ENCODE results near the gene ACY1. TPM values are rescaled to one million over a fixed set of nuclear protein-coding genes. Genes with fewer than 3 reads are reported as not detected.

Gene ACY1
- total and polyA plus RNA-seq, 2 of the 13 experiments (the other 11 are each of a cell fraction or from before 2014, with no cell fraction given): 113 to 162 TPM

- TF ChIP-seq, protein P1, sequence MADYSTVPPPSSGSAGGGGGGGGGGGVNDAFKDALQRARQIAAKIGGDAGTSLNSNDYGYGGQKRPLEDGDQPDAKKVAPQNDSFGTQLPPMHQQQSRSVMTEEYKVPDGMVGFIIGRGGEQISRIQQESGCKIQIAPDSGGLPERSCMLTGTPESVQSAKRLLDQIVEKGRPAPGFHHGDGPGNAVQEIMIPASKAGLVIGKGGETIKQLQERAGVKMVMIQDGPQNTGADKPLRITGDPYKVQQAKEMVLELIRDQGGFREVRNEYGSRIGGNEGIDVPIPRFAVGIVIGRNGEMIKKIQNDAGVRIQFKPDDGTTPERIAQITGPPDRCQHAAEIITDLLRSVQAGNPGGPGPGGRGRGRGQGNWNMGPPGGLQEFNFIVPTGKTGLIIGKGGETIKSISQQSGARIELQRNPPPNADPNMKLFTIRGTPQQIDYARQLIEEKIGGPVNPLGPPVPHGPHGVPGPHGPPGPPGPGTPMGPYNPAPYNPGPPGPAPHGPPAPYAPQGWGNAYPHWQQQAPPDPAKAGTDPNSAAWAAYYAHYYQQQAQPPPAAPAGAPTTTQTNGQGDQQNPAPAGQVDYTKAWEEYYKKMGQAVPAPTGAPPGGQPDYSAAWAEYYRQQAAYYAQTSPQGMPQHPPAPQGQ (CRISPR knock-in tag; IDR thresholded peaks at IDR 0.05; ENCODE audit: borderline replicate concordance): peak; percentile 83; the same call in 1 of the 2 replicates
- no peak for TF ChIP-seq ATRX (CRISPR knock-in tag; IDR thresholded peaks at IDR 0.05; ENCODE audit: borderline replicate concordance)
- peak; percentile 32; the same call in 1 of the 2 replicates for TF ChIP-seq ZXDC (CRISPR knock-in tag; IDR thresholded peaks at IDR 0.05)
- TF ChIP-seq EZH2 (conservative IDR thresholded peaks at IDR 0.05; ENCODE audit: low read depth, low read length): no peak
- no peak for TF ChIP-seq FOXM1 (CRISPR knock-in tag; IDR thresholded peaks at IDR 0.05)
- no peak for TF ChIP-seq ZNF616 (CRISPR knock-in tag; IDR thresholded peaks at IDR 0.05; ENCODE audit: low read depth)
- peak; percentile 45; the same call in 1 of the 2 replicates for TF ChIP-seq THAP11 (CRISPR knock-in tag; IDR thresholded peaks at IDR 0.05)
- no peak for TF ChIP-seq MLLT10 (CRISPR knock-in tag; IDR thresholded peaks at IDR 0.05)
- no peak for TF ChIP-seq RBAK (CRISPR knock-in tag; IDR thresholded peaks at IDR 0.05)
- no peak for TF ChIP-seq POLR2AphosphoS2 (IDR thresholded peaks at IDR 0.05; ENCODE audit: low read depth, low read length)
- TF ChIP-seq PHF20 (CRISPR knock-in tag; IDR thresholded peaks at IDR 0.05): peak; percentile 57; the same call in 1 of the 2 replicates
- peak in 1 of 2 experiments; percentile 25; a peak in 1 of 4 replicates for TF ChIP-seq REST (IDR thresholded peaks at IDR 0.05; ENCODE audit: borderline replicate concordance in 1 of 2, low read depth in 1 of 2, low read length in 2 of 2)
- no peak for TF ChIP-seq ZNF792 (CRISPR knock-in tag; IDR thresholded peaks at IDR 0.05)
- no peak for TF ChIP-seq TEAD2 (CRISPR knock-in tag; IDR thresholded peaks at IDR 0.05)
- 0 out of 2 replicates have a peak, but pooled peaks have one; percentile 36 for TF ChIP-seq SP5 (CRISPR knock-in tag; IDR thresholded peaks at IDR 0.05; ENCODE audit: borderline replicate concordance, low read depth)
- no peak for TF ChIP-seq ZFYVE20 (CRISPR knock-in tag; IDR thresholded peaks at IDR 0.05; ENCODE audit: borderline replicate concordance, low read depth)
- no peak for TF ChIP-seq MAFK (conservative IDR thresholded peaks at IDR 0.05 in 1 of 2, IDR thresholded peaks at IDR 0.05 in 1 of 2; ENCODE audit: low read length in 2 of 2)
- no peak for TF ChIP-seq ARID2 (CRISPR knock-in tag; IDR thresholded peaks at IDR 0.05; ENCODE audit: borderline replicate concordance)
- TF ChIP-seq SP1 (IDR thresholded peaks at IDR 0.05): no peak
- peak; percentile 29; the same call in 1 of the 2 replicates for TF ChIP-seq SP1 (CRISPR knock-in tag; IDR thresholded peaks at IDR 0.05)
Measured at GRCh38 chr3:51974963-51975851, 8.1 kb upstream of the ACY1 start, which contains the start of gene ABHD14A (continued).

Measured in HepG2 (cell line).